Neural progenitor cell (in vitro differentiated cells): ENCODE results near the gene ARHGEF4. TPM values are rescaled to one million over a fixed set of nuclear protein-coding genes. Genes with fewer than 3 reads are reported as not detected.
A peak's percentile ranks its signal among the peaks of the same experiment; 100 is the strongest.

ENCODE experiments used
- DNase-seq: peaks from one replicate; pipeline ENCODE4 v3.0.0-alpha.2; 2016; ENCODE audit warnings: low spot score
- H2AFZ ChIP-seq: fragments of 200-600 bp; sonication (generic); replicated peaks from 2 replicates; pipeline ENCODE4 v1.6.1; 2016; ENCODE audit warnings: antibody characterized with exemption
- H3F3A ChIP-seq: fragments of 200-600 bp; sonication (generic); 2 replicates; pipeline ENCODE4 v1.6.1; 2016; ENCODE audit warnings: antibody characterized with exemption, low read depth
- H3K27ac ChIP-seq: fragments of 200-600 bp; sonication (generic); 2 replicates; pipeline ENCODE4 v1.5.1; 2016; ENCODE audit warnings: mild to moderate bottlenecking
- H3K27me3 ChIP-seq: fragments of 200-600 bp; sonication (generic); 2 replicates; pipeline ENCODE4 v1.6.1; 2016; ENCODE audit warnings: mild to moderate bottlenecking, moderate library complexity
- H3K36me3 ChIP-seq: fragments of 200-600 bp; sonication (generic); 2 replicates; pipeline ENCODE4 v1.5.1; 2016
- H3K4me1 ChIP-seq: fragments of 200-600 bp; sonication (generic); 2 replicates; pipeline ENCODE4 v1.6.1; 2016; ENCODE audit warnings: mixed run types
- H3K4me2 ChIP-seq: fragments of 200-600 bp; sonication (generic); 2 replicates; pipeline ENCODE4 v1.6.1; 2016
- H3K4me3 ChIP-seq: fragments of 200-600 bp; sonication (generic); 2 replicates; pipeline ENCODE4 v1.5.1; 2016
- H3K79me2 ChIP-seq: fragments of 200-600 bp; sonication (generic); 2 replicates; pipeline ENCODE4 v1.6.1; 2016; ENCODE audit warnings: low read depth
- H3K9ac ChIP-seq: fragments of 200-600 bp; sonication (generic); 2 replicates; pipeline ENCODE4 v1.6.1; 2016
- H3K9me3 ChIP-seq: fragments of 200-600 bp; sonication (generic); 2 replicates; pipeline ENCODE4 v1.5.1; 2016; ENCODE audit warnings: low read depth
- H4K20me1 ChIP-seq: fragments of 200-600 bp; sonication (generic); 2 replicates; pipeline ENCODE4 v1.6.1; 2016; ENCODE audit warnings: low read depth
- H3K27ac Mint-ChIP-seq: 3 replicates; pipeline ENCODE4 v1.8.0; 2021; ENCODE audit warnings: mixed read lengths
- H3K27me3 Mint-ChIP-seq: 2 replicates; pipeline ENCODE4 v1.8.0; 2022; ENCODE audit warnings: low read depth, mild to moderate bottlenecking, inconsistent platforms, moderate library complexity, mixed read lengths; ENCODE audit not compliant: insufficient read depth
- H3K36me3 Mint-ChIP-seq: 3 replicates; pipeline ENCODE4 v1.8.0; 2021; ENCODE audit warnings: mixed read lengths
- H3K4me1 Mint-ChIP-seq: 3 replicates; pipeline ENCODE4 v1.8.0; 2021; ENCODE audit warnings: mixed read lengths
- H3K4me3 Mint-ChIP-seq: 3 replicates; pipeline ENCODE4 v1.8.0; 2021; ENCODE audit warnings: mild to moderate bottlenecking, moderate library complexity, mixed read lengths
- H3K9me3 Mint-ChIP-seq: 3 replicates; pipeline ENCODE4 v1.8.0; 2020; ENCODE audit warnings: mixed read lengths
- CTCF ChIP-seq: fragments of 200-600 bp; sonication (generic); IDR thresholded peaks from 2 replicates; pipeline ENCODE4 v1.5.1; 2017; ENCODE audit warnings: antibody characterized with exemption, mild to moderate bottlenecking
- EZH2 ChIP-seq: fragments of 200-600 bp; sonication (generic); IDR thresholded peaks from 2 replicates; pipeline ENCODE4 v1.6.1; 2017; ENCODE audit warnings: antibody characterized with exemption, mild to moderate bottlenecking, moderate library complexity
- EZH2phosphoT487 ChIP-seq: fragments of 200-600 bp; sonication (generic); IDR thresholded peaks from 2 replicates; pipeline ENCODE4 v1.6.1; 2017; ENCODE audit warnings: antibody characterized with exemption
- total RNA-seq: library from RNA; depleted of rRNA; stranded (reverse); fragments of >200 nt; gene quantifications from 2 replicates; pipeline ENCODE4 v1.2.3, GENCODE V29; 2015; ENCODE audit warnings: low replicate concordance

Gene ARHGEF4
- total RNA-seq, 1 donor from 2014 or later: 22.8 TPM

- no peak for TF ChIP-seq EZH2
- no peak for TF ChIP-seq CTCF
- TF ChIP-seq EZH2phosphoT487: no peak
- Mint-ChIP-seq H3K36me3 (no peaks in the 10 kb centered on the region), H3K4me1 (peaks cover 69% of the 10 kb centered on the region), H3K27ac (no peak overlapping the region), H3K4me3 (no peak overlapping the region), H3K9me3 (no peaks in the 10 kb centered on the region), H3K27me3 (peaks cover 2% of the 10 kb centered on the region)
- H3K79me2 ChIP-seq: no peaks in the 10 kb centered on the region
- no peak overlapping the region for H2AFZ ChIP-seq
- DNase-seq: no peak
- H3F3A ChIP-seq: peaks cover 32% of the 10 kb centered on the region
- H4K20me1 ChIP-seq: no peaks in the 10 kb centered on the region
- no peak overlapping the region for H3K9ac ChIP-seq
- no peaks in the 10 kb centered on the region for H3K9me3 ChIP-seq
- H3K4me3 ChIP-seq: no peak overlapping the region
- H3K36me3 ChIP-seq: no peaks in the 10 kb centered on the region
- H3K4me1 ChIP-seq: peaks cover 48% of the 10 kb centered on the region
- no peak overlapping the region for H3K27ac ChIP-seq
- H3K4me2 ChIP-seq: no peak overlapping the region
- H3K27me3 ChIP-seq: no peaks in the 10 kb centered on the region
Observed at GRCh38 chr2:130822766-130823165, 13.9 kb upstream of the ARHGEF4 start.

- no peak overlapping the region for H3K27ac Mint-ChIP-seq
- no peaks in the 10 kb centered on the region for H3K36me3 Mint-ChIP-seq
- Histone ChIP-seq H3F3A (peaks cover 37% of the 10 kb centered on the region), H3K4me1 (peaks cover 53% of the 10 kb centered on the region), H3K4me3 (no peak overlapping the region), H3K27me3 (no peaks in the 10 kb centered on the region), H4K20me1 (no peaks in the 10 kb centered on the region), H3K79me2 (no peaks in the 10 kb centered on the region), H3K27ac (no peak overlapping the region), H3K36me3 (no peaks in the 10 kb centered on the region), H2AFZ (no peak overlapping the region), H3K9me3 (no peaks in the 10 kb centered on the region), H3K4me2 (no peak overlapping the region), H3K9ac (no peak overlapping the region)
- DNase-seq: no peak
- H3K9me3 Mint-ChIP-seq: no peaks in the 10 kb centered on the region
- peaks cover 2% of the 10 kb centered on the region for H3K27me3 Mint-ChIP-seq
- TF ChIP-seq CTCF (no peak), EZH2phosphoT487 (no peak), EZH2 (no peak)
- peaks cover 74% of the 10 kb centered on the region for H3K4me1 Mint-ChIP-seq
- no peak overlapping the region for H3K4me3 Mint-ChIP-seq
Observed at GRCh38 chr2:130823171-130823885, 13.4 kb upstream of the ARHGEF4 start.

GRCh38 chr2:130823886-130824491, 12.7 kb upstream of the ARHGEF4 start:
- no peaks in the 10 kb centered on the region for H3K9me3 Mint-ChIP-seq
- Histone ChIP-seq H3K36me3 (no peaks in the 10 kb centered on the region), H3K4me3 (no peak overlapping the region), H3K27me3 (no peaks in the 10 kb centered on the region), H3K4me1 (peaks cover 60% of the 10 kb centered on the region), H3K4me2 (no peak overlapping the region), H3K9me3 (no peaks in the 10 kb centered on the region), H3K9ac (no peak overlapping the region), H2AFZ (no peak overlapping the region), H3F3A (peaks cover 36% of the 10 kb centered on the region), H3K79me2 (no peaks in the 10 kb centered on the region), H4K20me1 (no peaks in the 10 kb centered on the region), H3K27ac (no peak overlapping the region)
- peaks cover 2% of the 10 kb centered on the region for H3K27me3 Mint-ChIP-seq
- H3K36me3 Mint-ChIP-seq: no peaks in the 10 kb centered on the region
- TF ChIP-seq EZH2 (no peak), CTCF (no peak), EZH2phosphoT487 (no peak)
- peaks cover 77% of the 10 kb centered on the region for H3K4me1 Mint-ChIP-seq
- H3K27ac Mint-ChIP-seq: peak overlapping the region; percentile 89
- no peak overlapping the region for H3K4me3 Mint-ChIP-seq
- no peak for DNase-seq
